ENCODE results near the gene TTLL10. TPM values are rescaled to one million over a fixed set of nuclear protein-coding genes. Genes with fewer than 3 reads are reported as not detected.

Gene TTLL10
- total RNA-seq, 4 donors from 2014 or later, result not detected

- WGBS, result 88% methylated on average over 7 of the region's 15 CpGs
- no peaks in the 10 kb centered on the region for H3K9me3 ChIP-seq
- peaks cover 9% of the 10 kb centered on the region for H3K4me1 ChIP-seq
- no peak overlapping the region for H3K27ac ChIP-seq
- no peaks in the 10 kb centered on the region for H3K27me3 ChIP-seq
- TF ChIP-seq POLR2A (IDR thresholded peaks at IDR 0.05) (no peak), CTCF (IDR thresholded peaks at IDR 0.05) (no peak), EP300 (IDR thresholded peaks at IDR 0.05) (no peak), POLR2AphosphoS5 (IDR thresholded peaks at IDR 0.05) (no peak)
- no peak overlapping the region for H3K4me3 ChIP-seq
- H3K36me3 ChIP-seq, result peaks cover 87% of the 10 kb centered on the region
- no peak for DNase-seq (ENCODE audit: low spot score in 2 of 2)
These were observed 49.6 kb downstream of the TTLL10 start for GRCh38 chr1:1223321-1223720.

GRCh38 chr1:1223891-1224290, 50.2 kb downstream of the TTLL10 start:
- no peaks in the 10 kb centered on the region for H3K27me3 ChIP-seq
- no peak for TF ChIP-seq POLR2AphosphoS5 (IDR thresholded peaks at IDR 0.05)
- no peak for TF ChIP-seq CTCF (IDR thresholded peaks at IDR 0.05)
- no peak for TF ChIP-seq EP300 (IDR thresholded peaks at IDR 0.05)
- TF ChIP-seq POLR2A (IDR thresholded peaks at IDR 0.05), result no peak
- peaks cover 9% of the 10 kb centered on the region for H3K4me1 ChIP-seq
- no peaks in the 10 kb centered on the region for H3K9me3 ChIP-seq
- H3K36me3 ChIP-seq, result peaks cover 87% of the 10 kb centered on the region
- 93% methylated on average over 16 of the region's 21 CpGs for WGBS
- no peak overlapping the region for H3K4me3 ChIP-seq
- no peak for DNase-seq (ENCODE audit: low spot score in 2 of 2)
- H3K27ac ChIP-seq, result no peak overlapping the region

GRCh38 chr1:1225238-1225845, 51.7 kb downstream of the TTLL10 start:
- Histone ChIP-seq H3K4me1 (peaks cover 21% of the 10 kb centered on the region), H3K36me3 (peaks cover 76% of the 10 kb centered on the region), H3K27me3 (no peaks in the 10 kb centered on the region), H3K9me3 (no peaks in the 10 kb centered on the region), H3K27ac (no peak overlapping the region), H3K4me3 (no peak overlapping the region)
- TF ChIP-seq CTCF (IDR thresholded peaks at IDR 0.05), result no peak
- no peak for TF ChIP-seq POLR2AphosphoS5 (IDR thresholded peaks at IDR 0.05)
- TF ChIP-seq EP300 (IDR thresholded peaks at IDR 0.05), result no peak
- TF ChIP-seq POLR2A (IDR thresholded peaks at IDR 0.05), result no peak
- DNase-seq (ENCODE audit: low spot score in 2 of 2), result no peak
- 79% methylated on average over 16 of the region's 34 CpGs for WGBS

- Histone ChIP-seq H3K4me3 (no peak overlapping the region), H3K9me3 (no peaks in the 10 kb centered on the region), H3K36me3 (peaks cover 70% of the 10 kb centered on the region), H3K27me3 (no peaks in the 10 kb centered on the region), H3K27ac (no peak overlapping the region), H3K4me1 (peaks cover 27% of the 10 kb centered on the region)
- no peak for DNase-seq (ENCODE audit: low spot score in 2 of 2)
- TF ChIP-seq CTCF (IDR thresholded peaks at IDR 0.05), result no peak
- TF ChIP-seq POLR2AphosphoS5 (IDR thresholded peaks at IDR 0.05), result no peak
- no peak for TF ChIP-seq EP300 (IDR thresholded peaks at IDR 0.05)
- no peak for TF ChIP-seq POLR2A (IDR thresholded peaks at IDR 0.05)
- WGBS, result 75% methylated on average over 14 of the region's 18 CpGs
These were observed 52.2 kb downstream of the TTLL10 start for GRCh38 chr1:1225913-1226312.

GRCh38 chr1:1226566-1227362, 53.1 kb downstream of the TTLL10 start:
- Histone ChIP-seq H3K9me3 (no peaks in the 10 kb centered on the region), H3K36me3 (peaks cover 62% of the 10 kb centered on the region), H3K27ac (no peak overlapping the region), H3K4me3 (no peak overlapping the region), H3K27me3 (no peaks in the 10 kb centered on the region), H3K4me1 (peaks cover 29% of the 10 kb centered on the region)
- WGBS, result 84% methylated on average over 5 of the region's 44 CpGs
- DNase-seq (ENCODE audit: low spot score in 2 of 2), result no peak
- no peak for TF ChIP-seq POLR2AphosphoS5 (IDR thresholded peaks at IDR 0.05)
- no peak for TF ChIP-seq EP300 (IDR thresholded peaks at IDR 0.05)
- TF ChIP-seq POLR2A (IDR thresholded peaks at IDR 0.05), result no peak
- no peak for TF ChIP-seq CTCF (IDR thresholded peaks at IDR 0.05)
